HEK293T (cell line): ENCODE results near the gene IL15.
A peak's percentile ranks its signal among the peaks of the same experiment; 100 is the strongest.
"Not testable (repeated sequence)": the region's sequence is repeated elsewhere in the genome, so short reads cannot be mapped to it uniquely, and the experiment has no call there.

Source experiments
- CTCF ChIA-PET: fragments of 350-600 bp; formaldehyde crosslinking; extraction: SDS; loops from one replicate; lab custom pipeline; 2021; ENCODE audit warnings: antibody characterized with exemption, inconsistent platforms; lab: Yijun Ruan, JAX
- POLR2A ChIA-PET: fragments of 350-600 bp; formaldehyde crosslinking; extraction: SDS; loops from one replicate; lab custom pipeline; 2020; ENCODE audit warnings: antibody characterized with exemption, inconsistent platforms; lab: Yijun Ruan, JAX
- DNase-seq: peaks from one replicate; pipeline ENCODE4 v3.0.0; 2012; ENCODE audit warnings: mixed read lengths; ENCODE audit errors: extremely low spot score
- ARNT ChIP-seq: fragments of 450-650 bp; IDR thresholded peaks from 2 replicates; pipeline ENCODE4 v1.6.1; 2017; ENCODE audit warnings: mild to moderate bottlenecking
- BHLHE40 ChIP-seq: fragments of 450-650 bp; IDR thresholded peaks from 2 replicates; pipeline ENCODE4 v1.6.1; 2016; ENCODE audit warnings: mild to moderate bottlenecking, moderate library complexity, borderline replicate concordance
- CTBP1 ChIP-seq: fragments of 450-650 bp; IDR thresholded peaks from 2 replicates; pipeline ENCODE4 v1.6.1; 2016; ENCODE audit warnings: borderline replicate concordance
- ELF4 ChIP-seq: fragments of 450-650 bp; IDR thresholded peaks from 2 replicates; pipeline ENCODE4 v1.6.1; 2017; ENCODE audit warnings: antibody characterized with exemption
- FOXA1 ChIP-seq: fragments of 450-650 bp; IDR thresholded peaks from 2 replicates; pipeline ENCODE4 v1.6.1; 2016; ENCODE audit warnings: mild to moderate bottlenecking
- FOXK2 ChIP-seq: fragments of 450-650 bp; IDR thresholded peaks from 2 replicates; pipeline ENCODE4 v1.6.1; 2016; ENCODE audit warnings: mild to moderate bottlenecking
- FOXM1 ChIP-seq: fragments of 450-650 bp; IDR thresholded peaks from 2 replicates; pipeline ENCODE4 v1.6.1; 2017; ENCODE audit warnings: mild to moderate bottlenecking, borderline replicate concordance
- HDGF ChIP-seq: fragments of 450-650 bp; IDR thresholded peaks from 2 replicates; pipeline ENCODE4 v1.6.1; 2017; ENCODE audit warnings: antibody characterized with exemption, borderline replicate concordance
- L3MBTL2 ChIP-seq: fragments of 450-650 bp; conservative IDR thresholded peaks from 2 replicates; pipeline ENCODE4 v1.6.1; 2016; ENCODE audit warnings: mild to moderate bottlenecking
- LEF1 ChIP-seq: fragments of 450-650 bp; IDR thresholded peaks from 2 replicates; pipeline ENCODE4 v1.6.1; 2017; ENCODE audit warnings: mild to moderate bottlenecking, borderline replicate concordance
- NFRKB ChIP-seq: fragments of 450-650 bp; IDR thresholded peaks from 2 replicates; pipeline ENCODE4 v1.6.1; 2016; ENCODE audit warnings: mild to moderate bottlenecking, moderate library complexity
- SP1 ChIP-seq: fragments of 450-650 bp; IDR thresholded peaks from 2 replicates; pipeline ENCODE4 v1.6.1; 2017
- SUZ12 ChIP-seq: fragments of 450-650 bp; IDR thresholded peaks from 2 replicates; pipeline ENCODE4 v1.6.1; 2016; ENCODE audit warnings: mild to moderate bottlenecking
- TARDBP ChIP-seq: fragments of 450-650 bp; IDR thresholded peaks from 2 replicates; pipeline ENCODE4 v1.6.1; 2016
- ZNF384 ChIP-seq: fragments of 450-650 bp; IDR thresholded peaks from 2 replicates; pipeline ENCODE4 v1.6.1; 2016
- TF ChIP-seq, protein P1 (sequence below): fragments of 450-650 bp; IDR thresholded peaks from 2 replicates; pipeline ENCODE4 v1.6.1; 2016

IL15 gene, protein sequence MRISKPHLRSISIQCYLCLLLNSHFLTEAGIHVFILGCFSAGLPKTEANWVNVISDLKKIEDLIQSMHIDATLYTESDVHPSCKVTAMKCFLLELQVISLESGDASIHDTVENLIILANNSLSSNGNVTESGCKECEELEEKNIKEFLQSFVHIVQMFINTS

DNA sequence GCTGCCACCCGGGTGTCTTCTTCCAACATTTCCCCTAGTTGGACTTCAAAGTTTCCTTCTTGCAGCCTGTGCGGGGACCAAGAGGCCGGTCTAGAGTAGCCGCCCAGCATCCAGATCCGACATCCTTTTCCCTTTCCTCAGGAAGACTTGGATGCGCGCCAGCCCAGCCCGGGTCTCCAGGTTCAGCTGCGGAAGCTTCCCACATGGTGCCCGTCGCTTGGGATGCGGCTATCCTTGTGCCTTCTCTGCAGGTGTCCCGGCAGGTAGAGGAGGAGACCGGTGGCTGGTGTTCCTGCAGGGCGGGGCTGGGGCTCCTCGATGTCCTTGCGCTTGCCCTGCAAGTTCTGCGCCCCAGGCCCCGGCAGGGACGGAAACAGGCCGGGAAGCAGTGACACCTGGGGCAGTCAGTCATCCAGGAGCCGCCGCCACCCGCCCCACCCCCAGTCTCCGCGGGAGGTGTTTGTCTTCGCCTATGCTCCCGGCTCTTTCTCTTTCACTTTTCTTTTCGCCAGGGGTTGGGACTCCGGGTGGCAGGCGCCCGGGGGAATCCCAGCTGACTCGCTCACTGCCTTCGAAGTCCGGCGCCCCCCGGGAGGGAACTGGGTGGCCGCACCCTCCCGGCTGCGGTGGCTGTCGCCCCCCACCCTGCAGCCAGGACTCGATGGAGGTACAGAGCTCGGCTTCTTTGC lies at the start of gene IL15:
Gene IL15, plus strand, starts transcription at position 502 of the 689 bp plus-strand sequence. CDS start 82,882 bp downstream, outside the sequence.
- TF ChIP-seq FOXK2 (no peak), L3MBTL2 (0 out of 2 replicates have a peak, but pooled peaks have one; percentile 37), CTBP1 (no peak), HDGF (no peak)
- TF ChIP-seq, protein P1, sequence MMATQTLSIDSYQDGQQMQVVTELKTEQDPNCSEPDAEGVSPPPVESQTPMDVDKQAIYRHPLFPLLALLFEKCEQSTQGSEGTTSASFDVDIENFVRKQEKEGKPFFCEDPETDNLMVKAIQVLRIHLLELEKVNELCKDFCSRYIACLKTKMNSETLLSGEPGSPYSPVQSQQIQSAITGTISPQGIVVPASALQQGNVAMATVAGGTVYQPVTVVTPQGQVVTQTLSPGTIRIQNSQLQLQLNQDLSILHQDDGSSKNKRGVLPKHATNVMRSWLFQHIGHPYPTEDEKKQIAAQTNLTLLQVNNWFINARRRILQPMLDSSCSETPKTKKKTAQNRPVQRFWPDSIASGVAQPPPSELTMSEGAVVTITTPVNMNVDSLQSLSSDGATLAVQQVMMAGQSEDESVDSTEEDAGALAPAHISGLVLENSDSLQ: peak; percentile 45; the same call in 1 of the 2 replicates
- peak; percentile 26 for DNase-seq
- ChIA-PET POLR2A (no interaction called here), CTCF (interaction anchor here (0.5 kb wide), 1 partner anchor 1761 kb away, joined by 8 read pairs; no protein-coding TSS in a partner anchor)

- CTCF ChIA-PET: no interaction called here
- TF ChIP-seq CTBP1 (no peak), HDGF (no peak), NFRKB (no peak), ELF4 (no peak), ZNF384 (no peak), FOXK2 (no peak), FOXA1 (no peak), TARDBP (no peak), SP1 (no peak), LEF1 (no peak), FOXM1 (no peak), L3MBTL2 (no peak), ARNT (no peak), BHLHE40 (no peak)
- TF ChIP-seq, protein P1: no peak
- POLR2A ChIA-PET: no interaction called here
- DNase-seq: no peak
Observed at GRCh38 chr4:141587897-141588296, 48.5 kb upstream of the IL15 start.

DNA sequence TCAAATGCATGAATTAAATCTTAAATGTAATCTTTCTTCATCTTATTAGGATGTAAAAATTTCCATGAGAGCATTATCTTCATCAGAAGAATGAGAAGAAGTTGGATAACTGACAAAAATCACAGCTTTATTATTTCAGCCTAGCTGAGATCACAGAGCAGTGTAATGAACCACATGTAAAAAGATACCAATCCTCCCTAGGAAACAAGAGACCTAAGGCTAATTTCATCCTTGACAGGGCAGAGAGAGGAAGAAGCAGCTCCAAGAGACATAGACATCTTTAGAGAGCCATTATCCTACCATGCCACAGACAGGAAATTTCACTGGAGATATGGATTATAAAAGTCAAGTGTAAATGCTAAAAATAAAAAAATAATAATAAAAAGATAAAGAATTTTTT lies 40.9 kb upstream of the IL15 start:
- no peak for DNase-seq
- ChIA-PET CTCF (no interaction called here), POLR2A (no interaction called here)
- TF ChIP-seq, protein P1: no peak
- TF ChIP-seq CTBP1: no peak
- TF ChIP-seq L3MBTL2: no peak
- no peak for TF ChIP-seq HDGF
- TF ChIP-seq LEF1: no peak
- TF ChIP-seq ARNT: no peak
- TF ChIP-seq SP1: no peak
- no peak for TF ChIP-seq TARDBP
- TF ChIP-seq SUZ12: no peak
- no peak for TF ChIP-seq BHLHE40
- TF ChIP-seq ELF4: no peak
- TF ChIP-seq FOXM1: no peak
- TF ChIP-seq FOXK2: no peak
- no peak for TF ChIP-seq FOXA1
- no peak for TF ChIP-seq ZNF384
- no peak for TF ChIP-seq NFRKB

DNA sequence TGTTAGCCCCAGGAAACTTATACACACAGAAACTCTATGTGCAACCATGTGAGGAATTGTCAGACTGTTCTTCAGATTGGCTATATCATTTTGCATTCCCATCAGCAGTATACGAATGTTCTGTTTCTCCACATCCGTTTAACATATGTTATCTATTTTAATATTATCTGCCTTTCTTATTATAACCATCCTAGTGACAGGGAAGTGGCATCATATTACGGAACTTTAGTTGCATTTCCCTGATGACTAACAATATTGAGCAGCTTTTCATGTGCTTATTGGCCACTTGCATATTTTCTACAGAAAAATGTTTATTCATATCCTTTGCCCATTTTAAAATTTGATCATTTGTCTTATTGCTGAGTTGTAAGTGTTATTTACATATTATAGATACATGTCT lies 36.5 kb upstream of the IL15 start:
- ChIA-PET CTCF (no interaction called here), POLR2A (no interaction called here)
- no peak for DNase-seq

GRCh38 chr4:141604683-141605082 lies 31.7 kb upstream of the IL15 start:
- POLR2A ChIA-PET, CTCF ChIA-PET, DNase-seq: not testable (repeated sequence)

More for the DNA sequence above, 36.5 kb upstream of the IL15 start:
- TF ChIP-seq LEF1: no peak
- TF ChIP-seq CTBP1: no peak

DNA sequence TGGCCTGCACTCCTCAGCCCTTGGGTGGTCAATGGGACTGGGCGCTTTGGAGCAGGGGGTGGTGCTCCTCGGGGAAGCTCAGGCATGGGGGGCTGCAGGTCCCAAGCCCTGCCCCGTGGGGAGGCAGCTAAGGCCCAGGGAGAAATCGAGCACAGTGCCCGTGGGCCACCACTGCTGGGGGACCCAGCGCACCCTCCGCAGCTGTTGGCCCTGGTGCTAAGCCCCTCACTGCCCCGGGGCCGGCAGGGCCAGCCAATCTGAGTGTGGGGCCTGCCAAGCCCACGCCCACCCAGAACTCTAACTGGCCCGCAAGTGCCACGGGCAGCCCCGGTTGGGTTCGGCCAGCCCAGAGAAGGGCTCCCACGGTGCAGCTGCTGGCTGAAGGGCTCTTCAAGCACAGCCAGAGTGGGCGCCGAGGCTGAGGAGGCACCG lies 30.9 kb upstream of the IL15 start:
- TF ChIP-seq, protein P1: no peak
- POLR2A ChIA-PET: no interaction called here
- CTCF ChIA-PET: no interaction called here
- no peak for DNase-seq
